ENCODE data around the gene DNAJC3.
"Not testable (repeated sequence)": the region's sequence is repeated elsewhere in the genome, so short reads cannot be mapped to it uniquely, and the experiment has no call there.

The DNAJC3 gene

DNA sequence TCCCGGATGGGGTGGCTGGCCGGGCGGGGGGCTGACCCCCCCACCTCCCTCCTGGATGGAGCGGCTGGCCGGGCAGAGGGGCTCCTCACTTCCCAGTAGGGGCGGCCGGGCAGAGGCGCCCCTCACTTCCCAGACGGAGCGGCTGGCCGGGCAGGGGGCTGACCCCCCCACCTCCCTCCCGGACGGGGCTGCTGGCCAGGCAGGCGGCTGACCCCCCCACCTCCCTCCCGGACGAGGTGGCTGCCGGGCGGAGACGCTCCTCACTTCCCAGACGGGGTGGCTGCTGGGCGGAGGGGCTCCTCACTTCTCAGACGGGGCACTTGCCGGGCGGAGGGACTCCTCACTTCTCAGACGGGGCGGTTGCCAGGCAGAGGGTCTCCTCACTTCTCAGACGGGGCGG, 14.0 kb downstream of the DNAJC3 start:
- H2BK120ac ChIP-seq (ENCODE audit: low read depth, low read length); H3K9ac ChIP-seq (ENCODE audit: low read depth, low read length, poor library complexity); H2BK15ac ChIP-seq (ENCODE audit: low read length); H3K79me1 ChIP-seq (ENCODE audit: low read depth, low read length); H3K27me3 ChIP-seq (ENCODE audit: control insufficient read depth in 3 of 3, insufficient read depth in 3 of 3, low read depth in 1 of 3, low read length in 3 of 3); H3K4me1 ChIP-seq (ENCODE audit: control insufficient read depth in 2 of 2, insufficient read depth in 1 of 2, low read depth in 1 of 2, low read length in 2 of 2); H2AK5ac ChIP-seq (ENCODE audit: low read depth, low read length); H3K4ac ChIP-seq (ENCODE audit: low read length); H2BK5ac ChIP-seq (ENCODE audit: low read length); H3K9me3 ChIP-seq (replicated peaks in 1 of 2; ENCODE audit: control insufficient read depth in 2 of 2, insufficient read depth in 1 of 2, low read depth in 1 of 2, low read length in 2 of 2); DNase-seq (ENCODE audit: low spot score); H4K8ac ChIP-seq (ENCODE audit: low read depth, low read length); H3K4me3 ChIP-seq (ENCODE audit: low read length in 2 of 2); H3K4me2 ChIP-seq (ENCODE audit: insufficient read depth, low read length, poor library complexity, severe bottlenecking); H3K36me3 ChIP-seq (replicated peaks in 1 of 2; ENCODE audit: control insufficient read depth in 2 of 2, insufficient read depth in 2 of 2, low read length in 2 of 2); H3K14ac ChIP-seq (ENCODE audit: low read length); H2BK12ac ChIP-seq (ENCODE audit: low read length); H3K18ac ChIP-seq (ENCODE audit: low read length); H4K91ac ChIP-seq (ENCODE audit: low read depth, low read length, poor library complexity); H3K27ac ChIP-seq (replicated peaks; ENCODE audit: low read length); H2AFZ ChIP-seq (ENCODE audit: low read length); H3K23ac ChIP-seq (ENCODE audit: low read depth, low read length, poor library complexity): not testable (repeated sequence)
- whole genome bisulfite sequencing, 2 donors (ENCODE audit: extremely low coverage in 2 of 2, insufficient read length in 2 of 2, insufficient replicate concordance in 1 of 2), result no CpG with 5 or more reads among the region's 28 CpGs

DNA sequence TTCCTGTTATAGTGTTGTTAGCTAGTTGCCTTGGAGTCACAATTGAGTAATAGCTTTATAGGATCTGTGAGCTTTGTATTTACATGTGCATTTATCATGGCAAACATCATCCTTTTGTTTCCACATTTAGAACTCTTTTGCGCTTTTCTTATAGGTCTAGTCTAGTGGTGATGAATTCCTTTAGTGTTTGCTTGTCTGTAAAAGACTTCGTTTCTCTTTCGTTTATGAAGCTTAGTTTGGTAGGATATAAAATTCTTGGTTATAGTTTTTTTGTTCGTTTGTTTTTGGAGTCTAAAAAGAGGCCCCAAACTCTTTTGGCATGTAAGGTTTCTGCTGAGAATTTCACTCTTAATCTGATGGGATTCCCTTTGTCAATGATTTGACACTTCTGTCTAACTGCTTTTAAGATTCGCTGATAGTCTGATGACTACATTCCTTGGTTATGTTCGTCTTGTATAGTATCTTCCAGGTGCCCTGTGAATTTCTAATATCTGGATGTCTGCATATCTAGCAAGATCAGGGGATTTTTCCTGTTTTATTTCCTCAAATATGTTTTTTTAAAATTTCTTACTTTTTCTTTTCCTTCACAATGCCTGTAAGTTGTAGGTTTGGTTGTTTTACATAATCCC, 20.2 kb downstream of the DNAJC3 start:
- Histone ChIP-seq H3K9ac (ENCODE audit: low read depth, low read length, poor library complexity) (no peak overlapping the region), H2AK5ac (ENCODE audit: low read depth, low read length) (no peak overlapping the region), H3K18ac (ENCODE audit: low read length) (no peak overlapping the region), H3K4me2 (ENCODE audit: insufficient read depth, low read length, poor library complexity, severe bottlenecking) (no peak overlapping the region), H3K14ac (ENCODE audit: low read length) (no peak overlapping the region), H3K4me1 (ENCODE audit: control insufficient read depth in 2 of 2, insufficient read depth in 1 of 2, low read depth in 1 of 2, low read length in 2 of 2) (no peaks in the 10 kb centered on the region), H3K79me1 (ENCODE audit: low read depth, low read length) (no peaks in the 10 kb centered on the region), H2BK15ac (ENCODE audit: low read length) (no peak overlapping the region), H3K27me3 (ENCODE audit: control insufficient read depth in 3 of 3, insufficient read depth in 3 of 3, low read depth in 1 of 3, low read length in 3 of 3) (no peaks in the 10 kb centered on the region), H2AFZ (ENCODE audit: low read length) (no peak overlapping the region), H3K27ac (replicated peaks; ENCODE audit: low read length) (no peak overlapping the region), H2BK120ac (ENCODE audit: low read depth, low read length) (no peak overlapping the region), H3K9me3 (replicated peaks in 1 of 2; ENCODE audit: control insufficient read depth in 2 of 2, insufficient read depth in 1 of 2, low read depth in 1 of 2, low read length in 2 of 2) (peaks cover 0 to 3% of the 10 kb centered on the region in 2 donors), H3K4me3 (ENCODE audit: low read length in 2 of 2) (no peak overlapping the region), H4K8ac (ENCODE audit: low read depth, low read length) (no peak overlapping the region), H3K4ac (ENCODE audit: low read length) (no peak overlapping the region), H3K23ac (ENCODE audit: low read depth, low read length, poor library complexity) (no peak overlapping the region), H3K36me3 (replicated peaks in 1 of 2; ENCODE audit: control insufficient read depth in 2 of 2, insufficient read depth in 2 of 2, low read length in 2 of 2) (no peaks in the 10 kb centered on the region), H2BK12ac (ENCODE audit: low read length) (no peak overlapping the region), H2BK5ac (ENCODE audit: low read length) (no peak overlapping the region), H4K91ac (ENCODE audit: low read depth, low read length, poor library complexity) (no peak overlapping the region)
- DNase-seq (ENCODE audit: low spot score), result no peak
- WGBS, 2 donors (ENCODE audit: extremely low coverage in 2 of 2, insufficient read length in 2 of 2, insufficient replicate concordance in 1 of 2), result no CpG with 5 or more reads among the region's 6 CpGs

DNA sequence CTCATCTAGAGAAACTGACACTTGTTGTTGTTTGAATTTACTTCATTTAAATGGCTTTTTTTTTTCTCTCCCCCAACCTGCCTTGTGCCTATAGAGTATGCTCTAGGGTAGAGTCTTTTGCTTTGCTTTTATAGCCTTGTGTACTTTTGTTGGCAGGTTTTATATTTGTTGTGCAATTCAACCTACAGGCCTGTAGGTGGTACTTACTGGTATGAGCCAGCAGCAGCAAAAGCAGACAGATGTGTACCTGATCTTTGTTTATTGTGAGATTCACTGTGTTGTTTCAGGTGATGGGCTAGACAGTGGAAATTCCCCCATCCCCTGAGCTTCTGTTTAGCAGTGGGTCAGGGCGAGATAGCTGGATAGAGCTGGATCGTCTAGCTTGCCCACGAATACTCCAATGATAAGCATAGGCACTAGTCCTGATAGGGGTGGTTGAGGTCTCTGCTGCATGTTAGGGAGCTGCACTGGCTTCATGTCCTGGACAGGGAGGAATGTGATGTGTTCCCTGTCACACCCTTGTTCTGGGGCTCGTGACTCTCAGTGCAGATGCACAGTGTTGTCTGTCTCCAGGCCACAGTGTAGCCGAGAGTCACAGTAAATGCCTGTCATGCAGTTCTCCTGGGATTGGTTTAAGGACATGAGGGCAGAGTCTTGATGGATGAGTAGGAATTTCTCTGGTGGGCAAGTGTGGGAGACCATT, 21.3 kb downstream of the DNAJC3 start:
- no peak overlapping the region for H2BK15ac ChIP-seq (ENCODE audit: low read length)
- no peak overlapping the region for H3K4me2 ChIP-seq (ENCODE audit: insufficient read depth, low read length, poor library complexity, severe bottlenecking)
- H3K4ac ChIP-seq (ENCODE audit: low read length), result no peak overlapping the region
- no peaks in the 10 kb centered on the region for H3K4me1 ChIP-seq (ENCODE audit: control insufficient read depth in 2 of 2, insufficient read depth in 1 of 2, low read depth in 1 of 2, low read length in 2 of 2)
- H3K9ac ChIP-seq (ENCODE audit: low read depth, low read length, poor library complexity), result no peak overlapping the region
- no peak overlapping the region for H3K18ac ChIP-seq (ENCODE audit: low read length)
- no peak overlapping the region for H2BK12ac ChIP-seq (ENCODE audit: low read length)
- H4K91ac ChIP-seq (ENCODE audit: low read depth, low read length, poor library complexity), result no peak overlapping the region
- H3K14ac ChIP-seq (ENCODE audit: low read length), result no peak overlapping the region
- H3K36me3 ChIP-seq (replicated peaks in 1 of 2; ENCODE audit: control insufficient read depth in 2 of 2, insufficient read depth in 2 of 2, low read length in 2 of 2), result no peaks in the 10 kb centered on the region
- H3K79me1 ChIP-seq (ENCODE audit: low read depth, low read length), result no peaks in the 10 kb centered on the region
- no peak overlapping the region for H3K4me3 ChIP-seq (ENCODE audit: low read length in 2 of 2)
- H3K27me3 ChIP-seq (ENCODE audit: control insufficient read depth in 3 of 3, insufficient read depth in 3 of 3, low read depth in 1 of 3, low read length in 3 of 3), result no peaks in the 10 kb centered on the region
- H2BK5ac ChIP-seq (ENCODE audit: low read length), result no peak overlapping the region
- H3K9me3 ChIP-seq (replicated peaks in 1 of 2; ENCODE audit: control insufficient read depth in 2 of 2, insufficient read depth in 1 of 2, low read depth in 1 of 2, low read length in 2 of 2), result peaks cover 0 to 3% of the 10 kb centered on the region in 2 donors
- no CpG with 5 or more reads among the region's 5 CpGs for WGBS, 2 donors (ENCODE audit: extremely low coverage in 2 of 2, insufficient read length in 2 of 2, insufficient replicate concordance in 1 of 2)
- H2AK5ac ChIP-seq (ENCODE audit: low read depth, low read length), result no peak overlapping the region
- H3K27ac ChIP-seq (replicated peaks; ENCODE audit: low read length), result no peak overlapping the region
- no peak overlapping the region for H4K8ac ChIP-seq (ENCODE audit: low read depth, low read length)
- no peak overlapping the region for H3K23ac ChIP-seq (ENCODE audit: low read depth, low read length, poor library complexity)
- no peak overlapping the region for H2AFZ ChIP-seq (ENCODE audit: low read length)
- no peak for DNase-seq (ENCODE audit: low spot score)
- H2BK120ac ChIP-seq (ENCODE audit: low read depth, low read length), result no peak overlapping the region

DNA sequence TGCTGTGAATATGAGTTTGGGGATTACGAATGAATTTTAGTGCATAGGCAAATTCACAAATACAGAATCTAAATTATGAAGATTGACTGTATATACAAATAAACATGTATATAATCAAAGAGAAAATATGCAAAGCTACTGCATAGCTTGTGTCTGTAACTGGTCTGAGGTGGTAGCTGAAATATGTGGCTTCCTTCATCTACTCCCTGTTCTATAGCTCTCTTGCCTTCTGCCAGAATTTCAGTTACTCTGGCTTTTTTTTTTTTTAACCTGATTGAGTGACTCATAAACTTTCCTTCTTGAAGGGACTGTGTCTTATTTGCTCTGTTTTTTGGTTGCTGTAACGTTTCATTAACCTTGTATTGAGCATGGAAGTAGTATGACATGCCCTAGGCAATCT, 26.6 kb downstream of the DNAJC3 start:
- H2AK5ac ChIP-seq (ENCODE audit: low read depth, low read length), result no peak overlapping the region
- no CpG with 5 or more reads among the region's 2 CpGs for WGBS, 2 donors (ENCODE audit: extremely low coverage in 2 of 2, insufficient read length in 2 of 2, insufficient replicate concordance in 1 of 2)
- H3K9ac ChIP-seq (ENCODE audit: low read depth, low read length, poor library complexity), result no peak overlapping the region
- H3K23ac ChIP-seq (ENCODE audit: low read depth, low read length, poor library complexity), result no peak overlapping the region
- H3K27ac ChIP-seq (replicated peaks; ENCODE audit: low read length), result no peak overlapping the region
- H4K8ac ChIP-seq (ENCODE audit: low read depth, low read length), result no peak overlapping the region
- no peak overlapping the region for H4K91ac ChIP-seq (ENCODE audit: low read depth, low read length, poor library complexity)
- no peak overlapping the region for H3K4me3 ChIP-seq (ENCODE audit: low read length in 2 of 2)
- no peaks in the 10 kb centered on the region for H3K27me3 ChIP-seq (ENCODE audit: control insufficient read depth in 3 of 3, insufficient read depth in 3 of 3, low read depth in 1 of 3, low read length in 3 of 3)
- H2AFZ ChIP-seq (ENCODE audit: low read length), result no peak overlapping the region
- no peak overlapping the region for H3K14ac ChIP-seq (ENCODE audit: low read length)
- no peak overlapping the region for H2BK120ac ChIP-seq (ENCODE audit: low read depth, low read length)
- no peak overlapping the region for H2BK15ac ChIP-seq (ENCODE audit: low read length)
- no peaks in the 10 kb centered on the region for H3K4me1 ChIP-seq (ENCODE audit: control insufficient read depth in 2 of 2, insufficient read depth in 1 of 2, low read depth in 1 of 2, low read length in 2 of 2)
- no peak for DNase-seq (ENCODE audit: low spot score)
- no peak overlapping the region for H2BK5ac ChIP-seq (ENCODE audit: low read length)
- no peak overlapping the region for H3K4ac ChIP-seq (ENCODE audit: low read length)
- H3K36me3 ChIP-seq (replicated peaks in 1 of 2; ENCODE audit: control insufficient read depth in 2 of 2, insufficient read depth in 2 of 2, low read length in 2 of 2), result no peaks in the 10 kb centered on the region
- no peaks in the 10 kb centered on the region for H3K79me1 ChIP-seq (ENCODE audit: low read depth, low read length)
- no peak overlapping the region for H3K4me2 ChIP-seq (ENCODE audit: insufficient read depth, low read length, poor library complexity, severe bottlenecking)
- H3K18ac ChIP-seq (ENCODE audit: low read length), result no peak overlapping the region
- H2BK12ac ChIP-seq (ENCODE audit: low read length), result no peak overlapping the region
- H3K9me3 ChIP-seq (replicated peaks in 1 of 2; ENCODE audit: control insufficient read depth in 2 of 2, insufficient read depth in 1 of 2, low read depth in 1 of 2, low read length in 2 of 2), result no peaks in the 10 kb centered on the region

All from neuronal stem cell (in vitro differentiated cells).